ENCODE measurements around the gene RNF2.

DNA sequence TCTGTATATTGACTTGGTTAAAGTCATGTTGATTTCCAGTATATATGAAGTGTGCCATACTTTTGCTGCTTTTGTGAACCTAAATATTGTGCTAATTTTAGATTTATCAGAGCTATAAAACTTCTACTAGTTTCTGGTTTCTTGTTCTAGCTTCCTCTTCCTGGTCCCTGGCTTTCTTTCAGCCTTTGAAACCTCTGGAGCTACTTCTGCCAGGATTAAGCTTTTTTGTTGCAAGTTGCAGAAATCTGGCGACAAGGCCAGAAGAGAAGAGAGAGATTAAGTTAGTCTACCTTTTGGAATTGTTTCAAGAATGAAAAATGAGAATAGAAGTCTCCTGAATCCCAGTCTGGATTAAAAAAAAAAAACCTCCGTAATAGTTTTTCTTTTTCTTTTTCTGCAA lies 13.5 kb downstream of the RNF2 start:
- TF ChIP-seq EZH2 (IDR thresholded peaks at IDR 0.05; ENCODE audit: insufficient read depth, poor library complexity, severe bottlenecking) (no peak), EZH2phosphoT487 (IDR thresholded peaks at IDR 0.05; ENCODE audit: insufficient read depth, low read depth) (no peak)
